ENCODE data around the gene DPP9. TPM values are rescaled to one million over a fixed set of nuclear protein-coding genes. Genes with fewer than 3 reads are reported as not detected.

The DPP9 gene
- polyA plus RNA-seq, 10 donors, result 18.3 to 26.8 (median 21.5) TPM

GRCh38 chr19:4712771-4713170, 10.9 kb downstream of the DPP9 start:
- no peak for DNase-seq

- DNase-seq, result no peak
These were observed 12.4 kb downstream of the DPP9 start for GRCh38 chr19:4711211-4711610.

- no peak for DNase-seq
These were observed 13.4 kb downstream of the DPP9 start for GRCh38 chr19:4710281-4710600.

GRCh38 chr19:4709440-4710280, 14.0 kb downstream of the DPP9 start:
- no peak for DNase-seq

- DNase-seq, result no peak
These were observed 15.5 kb downstream of the DPP9 start for GRCh38 chr19:4707956-4708650.

- no peak for DNase-seq
These were observed 16.3 kb downstream of the DPP9 start for GRCh38 chr19:4707322-4707721.

- peak in 1 of 3 donors; percentile 48 for DNase-seq
These were observed 18.1 kb downstream of the DPP9 start for GRCh38 chr19:4705413-4706131.

- DNase-seq, result no peak
These were observed 19.3 kb downstream of the DPP9 start for GRCh38 chr19:4704317-4704673.

GRCh38 chr19:4703671-4704316, 19.8 kb downstream of the DPP9 start:
- DNase-seq, result no peak

GRCh38 chr19:4702764-4703163, 20.9 kb downstream of the DPP9 start:
- DNase-seq, result no peak

GRCh38 chr19:4701557-4701956, 22.1 kb downstream of the DPP9 start:
- no peak for DNase-seq

GRCh38 chr19:4700693-4700970, 23.0 kb downstream of the DPP9 start:
- DNase-seq, result no peak

- no peak for DNase-seq
These were observed 23.6 kb downstream of the DPP9 start for GRCh38 chr19:4699826-4700692.

- DNase-seq, result no peak
These were observed 26.3 kb downstream of the DPP9 start for GRCh38 chr19:4697304-4697703.

GRCh38 chr19:4695224-4695731, 28.4 kb downstream of the DPP9 start:
- peak; percentile 37 to 48 (median 42) for DNase-seq

- peak in 1 of 3 donors; percentile 75 for DNase-seq
These were observed 29.2 kb downstream of the DPP9 start for GRCh38 chr19:4694211-4694987.

- DNase-seq, result no peak
These were observed 30.0 kb downstream of the DPP9 start for GRCh38 chr19:4693471-4694121.

- no peak for DNase-seq
These were observed 30.6 kb downstream of the DPP9 start for GRCh38 chr19:4693078-4693350.

GRCh38 chr19:4692251-4693077, 31.2 kb downstream of the DPP9 start:
- DNase-seq, result peak in 1 of 3 donors; percentile 39
